HG02763 (cell line): Measurements from ENCODE around the gene GATA5.

Experiments
- ATAC-seq: cut with Tn5 transposase; IDR thresholded peaks from one replicate; pipeline ENCODE4 v1.9.1; 2021; ENCODE audit warnings: mild to moderate bottlenecking, moderate library complexity; ENCODE audit not compliant: unreplicated experiment

The GATA5 gene

GRCh38 chr20:62418709-62419487 is 56.9 kb downstream of the GATA5 start:
- ATAC-seq, result no peak

DNA sequence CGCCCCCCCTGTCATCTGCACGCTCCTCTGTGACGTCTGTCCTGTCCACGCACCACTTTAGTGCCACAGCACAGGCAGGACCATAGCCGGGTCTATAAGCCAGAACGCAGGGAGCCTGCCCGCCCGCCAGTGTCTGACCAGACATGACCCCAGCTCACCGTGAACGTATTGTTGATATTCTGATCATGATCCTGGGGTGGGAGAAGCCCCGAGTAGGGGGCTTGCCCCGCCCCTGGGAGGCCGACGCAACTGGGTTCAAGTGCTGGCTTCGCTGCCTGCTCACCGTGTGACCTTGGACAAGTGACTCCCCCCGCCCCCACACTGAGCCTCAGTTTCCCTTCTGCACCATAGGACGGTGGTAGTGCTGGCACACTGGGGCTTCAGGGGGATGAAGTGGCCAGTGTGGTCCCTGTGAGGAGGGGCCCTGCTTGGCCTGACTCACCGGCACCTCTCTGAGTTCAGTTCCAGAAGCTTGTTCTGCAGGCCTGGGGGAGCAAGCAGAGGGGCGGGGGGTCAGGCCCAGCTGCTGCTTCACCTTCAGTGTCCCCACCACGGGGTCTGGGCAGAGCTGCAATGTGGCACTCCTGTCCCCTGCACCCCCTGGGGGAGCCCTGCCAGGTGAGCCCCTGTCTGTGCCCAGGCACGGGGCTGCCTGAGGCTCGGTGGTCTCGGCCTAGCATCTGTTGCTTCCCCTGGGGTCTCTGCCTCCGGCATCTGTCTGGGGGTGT is 57.6 kb downstream of the GATA5 start:
- no peak for ATAC-seq

GRCh38 chr20:62416651-62417637 is 58.9 kb downstream of the GATA5 start:
- ATAC-seq, result no peak

DNA sequence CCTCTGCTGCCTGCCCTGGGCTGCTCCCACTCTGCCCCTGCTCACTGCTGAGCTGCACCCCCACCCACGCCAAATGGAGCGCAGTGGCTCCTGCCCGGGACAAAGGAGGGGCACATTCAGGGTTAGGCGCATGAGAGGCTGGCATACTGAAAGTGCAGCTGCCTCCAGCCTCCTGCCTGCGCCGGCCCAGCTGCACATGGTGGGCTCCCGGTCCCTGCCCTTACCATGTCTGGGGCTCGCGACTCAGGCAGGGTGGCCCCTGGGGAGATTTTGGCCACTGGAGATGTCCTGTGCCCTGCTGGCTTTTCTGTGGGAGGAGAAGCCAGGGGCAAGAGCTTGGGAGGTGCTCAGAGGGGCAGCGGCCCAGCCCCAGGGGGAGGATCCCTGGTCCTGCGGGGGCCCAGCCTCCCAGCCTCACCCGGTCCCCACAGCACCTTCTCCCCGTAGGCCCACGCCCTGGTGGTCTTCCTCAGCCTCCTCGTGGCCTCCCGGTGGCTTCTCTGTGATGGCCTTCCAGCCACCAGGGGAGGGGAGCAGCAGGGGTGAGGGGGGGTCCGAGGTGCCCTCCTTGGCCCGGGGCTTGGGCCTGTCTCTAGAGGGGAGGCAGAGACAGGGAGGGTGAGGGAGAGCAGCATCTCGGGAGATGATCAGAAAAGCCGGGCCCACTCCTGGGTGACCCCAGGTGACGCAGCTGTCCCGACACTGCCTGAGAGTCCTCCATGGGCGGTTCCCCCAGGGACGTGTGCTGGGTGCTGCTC is 60.3 kb downstream of the GATA5 start:
- ATAC-seq, result no peak

DNA sequence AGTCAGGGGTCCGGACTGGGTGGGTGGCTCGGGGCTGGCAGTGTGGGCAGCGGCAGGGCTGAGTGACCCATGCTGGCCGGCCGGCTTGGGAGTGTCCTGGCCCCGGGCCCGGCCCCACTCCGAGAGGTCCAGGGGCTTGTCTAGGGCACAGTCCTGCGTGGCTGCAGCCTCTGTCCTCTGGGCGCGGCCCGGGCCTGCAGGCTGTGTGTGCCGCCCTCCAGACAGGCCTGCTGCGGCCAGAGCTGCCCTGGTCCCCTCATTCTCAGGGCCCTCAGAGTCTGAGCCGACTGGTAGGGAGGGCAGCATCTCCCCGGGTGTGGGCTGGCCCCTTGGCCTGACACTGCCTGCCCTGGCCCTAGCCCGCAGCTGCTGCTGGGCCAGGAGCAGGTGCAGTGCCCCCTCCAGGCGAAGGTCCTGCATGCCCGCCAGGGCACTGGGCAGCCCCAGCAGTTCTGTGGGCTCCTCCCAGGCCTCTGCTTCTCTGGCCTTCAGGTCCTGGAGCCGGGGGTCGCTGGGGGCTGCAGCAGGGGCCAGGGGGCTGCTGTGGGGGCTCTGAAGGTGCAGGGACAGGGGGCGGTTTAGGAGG is 61.8 kb downstream of the GATA5 start:
- ATAC-seq, result no peak
